SK-N-DZ (cell line): ENCODE data around the gene GOLGB1.
"Not testable (repeated sequence)": the region's sequence is repeated elsewhere in the genome, so short reads cannot be mapped to it uniquely, and the experiment has no call there.

ENCODE experiments used
- DNase-seq: peaks from one replicate; pipeline ENCODE4 v3.0.0-alpha.2; 2015; ENCODE audit warnings: low spot score

Gene GOLGB1

GRCh38 chr3:121692010-121692699 is 57.4 kb downstream of the GOLGB1 start:
- no peak for DNase-seq

DNA sequence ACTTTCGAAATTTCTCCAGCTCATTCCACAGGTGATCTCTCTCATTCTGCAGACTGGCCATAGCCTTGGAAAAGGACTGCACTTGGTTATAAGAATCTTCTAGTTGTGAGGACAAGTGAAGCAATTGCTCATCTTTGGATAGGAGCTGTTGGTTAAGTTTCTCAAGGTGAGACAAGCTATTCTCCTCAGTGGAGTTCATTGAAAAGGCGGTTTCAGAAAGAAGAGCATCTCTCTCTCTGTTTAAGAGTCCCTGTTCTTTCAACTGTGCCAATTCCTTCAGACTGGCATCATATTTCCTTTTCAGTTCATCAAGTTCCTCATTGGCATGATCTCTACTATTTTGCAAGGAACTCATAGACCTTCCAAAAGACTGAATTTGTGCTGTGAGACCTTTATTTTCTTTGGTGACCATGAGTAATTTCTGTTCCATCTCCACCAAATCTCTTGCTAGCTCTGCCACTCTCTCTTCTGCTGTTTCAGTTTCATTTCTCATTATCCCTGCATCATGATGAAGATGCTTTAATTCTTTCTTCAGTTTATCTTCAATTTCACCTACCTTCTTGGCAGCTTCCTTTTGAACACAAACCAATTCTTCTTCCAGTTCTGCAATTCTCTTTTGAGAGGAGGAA is 58.6 kb downstream of the GOLGB1 start:
- no peak for DNase-seq

- DNase-seq: not testable (repeated sequence)
These were observed 60.8 kb downstream of the GOLGB1 start for GRCh38 chr3:121688747-121689146.

- DNase-seq: no peak
These were observed 67.7 kb downstream of the GOLGB1 start for GRCh38 chr3:121681792-121682191.

- no peak for DNase-seq
These were observed 72.4 kb downstream of the GOLGB1 start for GRCh38 chr3:121677141-121677540.

DNA sequence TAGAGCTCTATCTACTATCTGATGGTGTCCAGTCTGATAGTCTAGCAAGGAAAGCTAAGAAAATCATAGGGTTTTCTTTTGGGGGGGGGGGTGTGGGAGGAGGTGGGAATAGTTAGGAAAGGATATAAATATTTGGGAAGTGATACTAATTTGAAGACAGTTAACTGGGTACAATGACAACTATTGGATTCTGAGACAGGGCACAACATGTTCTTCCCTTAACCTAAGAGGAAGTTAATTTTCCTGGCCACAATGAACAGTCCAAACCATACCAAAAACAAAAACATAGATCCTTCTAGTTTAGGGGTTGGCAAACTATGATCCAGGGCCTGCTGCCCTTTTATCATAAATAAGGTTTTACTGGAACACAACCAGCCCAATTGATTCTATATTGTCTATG is 78.9 kb downstream of the GOLGB1 start:
- DNase-seq: no peak

DNA sequence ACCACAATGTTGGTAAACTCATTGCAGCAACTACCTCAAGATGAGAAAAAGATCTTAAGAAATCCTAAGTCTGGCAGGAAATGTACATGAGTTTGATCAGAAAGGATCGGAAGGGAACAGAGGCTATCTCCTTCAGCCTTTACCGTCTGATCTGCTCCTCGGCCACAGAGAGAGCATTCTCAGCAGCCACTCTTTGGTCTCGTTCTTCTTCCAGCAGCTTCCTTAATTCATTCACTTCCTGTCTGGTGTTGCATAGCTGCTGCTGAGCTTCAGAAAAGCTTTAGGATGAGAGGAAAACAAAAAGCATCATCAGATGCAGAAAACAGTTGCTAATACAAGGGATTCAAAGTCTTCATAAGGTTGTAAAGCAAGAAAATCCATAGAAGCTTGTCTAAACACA is 82.2 kb downstream of the GOLGB1 start:
- no peak for DNase-seq

DNA sequence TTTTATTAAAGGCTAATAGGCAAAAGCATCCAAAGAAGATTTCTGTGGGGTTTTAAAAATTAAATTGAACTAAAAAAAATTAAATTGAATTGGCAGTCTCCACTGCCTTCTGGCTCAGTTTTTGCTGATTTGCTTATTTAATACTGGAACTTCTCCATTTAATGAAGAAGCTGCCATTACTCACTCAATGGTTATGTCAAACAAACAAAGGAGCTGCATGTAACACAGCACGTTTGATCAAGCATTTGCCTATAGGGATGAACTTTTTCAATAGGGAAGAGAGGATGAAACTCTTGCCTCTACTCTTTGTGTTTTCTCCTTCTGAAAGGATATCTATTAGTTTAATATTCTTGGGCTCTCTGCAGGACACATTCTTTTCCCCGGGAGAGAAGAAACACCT is 84.1 kb downstream of the GOLGB1 start:
- no peak for DNase-seq

DNA sequence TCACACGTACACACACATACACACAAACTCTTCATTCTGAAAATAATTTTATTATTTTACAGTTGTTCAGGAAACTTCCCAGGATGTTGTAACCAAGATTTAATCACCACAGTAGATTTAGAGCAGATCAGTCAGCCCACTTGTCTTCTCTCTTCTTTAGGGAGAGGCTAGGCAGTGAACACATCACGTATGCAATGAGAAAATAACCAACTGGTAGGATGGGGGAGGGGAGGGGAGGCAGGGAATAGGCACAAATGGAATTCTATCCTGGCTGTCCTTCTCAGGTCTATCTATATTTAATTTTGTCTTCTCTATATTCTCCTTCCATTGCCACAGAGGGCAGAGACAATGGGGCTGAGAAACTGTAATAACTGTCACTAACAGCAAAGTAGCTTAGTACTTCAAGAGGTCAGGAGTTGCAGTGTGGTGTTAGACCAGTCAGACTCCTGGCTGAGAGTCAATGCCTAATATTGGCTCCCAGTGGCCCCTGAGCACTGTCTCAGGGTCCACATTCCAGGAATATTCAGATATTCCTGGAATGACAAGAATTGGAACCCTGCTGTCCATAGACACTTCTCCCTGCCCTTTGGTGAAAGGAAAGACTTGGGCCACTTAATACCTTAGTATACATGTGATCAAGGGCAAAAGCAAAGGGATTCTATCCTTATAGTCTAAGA is 86.2 kb downstream of the GOLGB1 start:
- no peak for DNase-seq

DNA sequence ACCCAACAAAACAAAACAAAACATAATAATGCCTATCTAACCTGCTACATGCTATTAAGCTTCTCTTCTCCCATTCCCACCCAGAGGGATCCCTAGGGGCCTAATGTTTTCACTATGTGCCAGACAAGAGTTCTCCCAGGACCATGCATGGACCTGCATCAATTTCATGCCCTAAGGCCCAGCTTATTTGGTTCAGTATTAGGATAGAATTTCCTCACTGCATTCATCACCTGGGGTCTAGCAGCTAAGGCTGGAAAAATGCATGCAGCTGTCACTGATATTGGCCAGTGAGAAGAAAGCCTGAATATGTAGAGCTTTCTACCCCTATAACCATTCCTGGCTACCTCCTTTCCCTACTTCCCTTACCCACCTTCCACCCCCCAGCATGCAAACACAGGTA is 86.8 kb downstream of the GOLGB1 start:
- no peak for DNase-seq

GRCh38 chr3:121661376-121661775 is 88.2 kb downstream of the GOLGB1 start:
- no peak for DNase-seq

GRCh38 chr3:121660356-121661171 is 89.0 kb downstream of the GOLGB1 start, which contains the start of gene HCLS1:
Gene HCLS1 (minus strand): TSS chr3:121660903. CDS start chr3:121658347, 2,556 bp downstream.
- no peak for DNase-seq

GRCh38 chr3:121659586-121659985 is 90.0 kb downstream of the GOLGB1 start:
- no peak for DNase-seq

GRCh38 chr3:121658716-121659435 is 90.7 kb downstream of the GOLGB1 start:
- no peak for DNase-seq

DNA sequence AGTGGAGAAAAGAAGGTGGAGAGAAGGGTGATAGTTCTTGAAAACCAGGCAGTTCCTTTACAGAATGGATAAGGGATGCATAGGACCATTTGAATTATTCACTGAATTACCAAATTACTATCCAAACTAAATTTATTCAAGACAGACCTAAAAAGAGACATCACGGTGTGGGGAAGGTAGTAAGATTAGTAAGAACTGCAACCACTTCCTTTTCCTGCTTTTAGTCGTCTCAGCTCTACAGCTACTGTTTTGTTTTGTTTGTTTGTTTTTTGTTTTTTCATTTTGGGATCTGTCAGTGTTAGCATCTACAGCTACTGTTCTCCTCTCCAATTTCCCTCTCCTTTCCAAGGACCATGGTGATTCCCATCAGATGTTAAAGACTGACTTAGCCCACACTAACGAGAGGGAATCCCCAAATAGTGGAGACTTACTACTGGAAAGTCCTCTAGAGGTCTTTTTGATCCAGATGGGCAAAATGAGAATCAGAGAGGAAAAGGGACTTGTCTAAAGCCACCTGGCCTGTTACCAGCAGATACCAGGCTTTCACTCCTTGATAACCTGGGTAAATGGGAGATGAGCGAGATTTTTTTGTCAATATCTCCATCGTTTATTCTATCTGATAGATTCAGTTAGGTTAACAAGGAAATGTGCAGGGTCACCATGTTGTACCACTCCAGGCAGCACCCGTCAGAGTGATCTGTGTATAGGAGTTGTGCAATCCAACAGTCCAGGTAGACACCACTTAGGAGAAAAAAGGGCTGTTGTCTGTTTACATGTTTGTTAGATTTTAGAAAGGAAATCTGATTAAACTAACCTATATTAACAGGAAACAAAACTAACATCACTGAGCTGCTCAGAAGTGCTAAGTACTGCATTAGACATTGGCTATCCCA is 94.8 kb downstream of the GOLGB1 start:
- DNase-seq: no peak

GRCh38 chr3:121651684-121652083 is 97.9 kb downstream of the GOLGB1 start:
- no peak for DNase-seq

GRCh38 chr3:121649645-121650044 is 99.9 kb downstream of the GOLGB1 start:
- no peak for DNase-seq

- DNase-seq: no peak
These were observed 101.2 kb downstream of the GOLGB1 start for GRCh38 chr3:121648219-121648958.

GRCh38 chr3:121645054-121645453 is 104.5 kb downstream of the GOLGB1 start:
- DNase-seq: no peak
